Suprapubic skin (tissue), 3 donors: ENCODE results near the gene PKNOX1.
"Not testable (repeated sequence)": the region's sequence is repeated elsewhere in the genome, so short reads cannot be mapped to it uniquely, and the experiment has no call there.

Source experiments
- CTCF ChIP-seq, 2 donors: fragments of 200-600 bp in 1 of 2; fragments of 450-650 bp in 1 of 2; sonication (generic) in 1 of 2; IDR thresholded peaks; one replicate each; pipeline ENCODE4 v1.5.1; 2016 to 2019; ENCODE audit warnings: antibody characterized with exemption in 2 of 2, mild to moderate bottlenecking in 1 of 2, moderate library complexity in 1 of 2
- POLR2A ChIP-seq, 2 donors: fragments of 450-650 bp; IDR thresholded peaks; one replicate each; pipeline ENCODE4 v1.6.1; 2017; ENCODE audit warnings: antibody characterized with exemption in 2 of 2, mild to moderate bottlenecking in 2 of 2, moderate library complexity in 2 of 2

- not testable (repeated sequence) for TF ChIP-seq CTCF, POLR2A (IDR thresholded peaks at IDR 0.05)
Measured at GRCh38 chr21:43072742-43073141, 98.4 kb downstream of the PKNOX1 start.
